ENCODE results near the gene CCDC47. TPM values are rescaled to one million over a fixed set of nuclear protein-coding genes. Genes with fewer than 3 reads are reported as not detected.
A peak's percentile ranks its signal among the peaks of the same experiment; 100 is the strongest.
"Not testable (repeated sequence)": the region's sequence is repeated elsewhere in the genome, so short reads cannot be mapped to it uniquely, and the experiment has no call there.

The CCDC47 gene
- total and polyA plus RNA-seq, 2 donors, result 25.9 to 34.7 TPM

- Histone ChIP-seq H3K9me3 (ENCODE audit: control insufficient read depth in 2 of 2, insufficient read depth in 1 of 2, low read length in 1 of 2) (no peaks in the 10 kb centered on the region), H3K27ac (ENCODE audit: low read depth in 1 of 2, low read length in 1 of 2) (no peak overlapping the region), H3K4me3 (ENCODE audit: low read length in 2 of 2) (no peak overlapping the region), H3K36me3 (ENCODE audit: control insufficient read depth in 2 of 2, insufficient read depth in 2 of 2, low read length in 1 of 2) (peaks cover 0 to 14% of the 10 kb centered on the region in 2 donors), H3K27me3 (ENCODE audit: control insufficient read depth in 2 of 2, insufficient read depth in 1 of 2, low read length in 1 of 2) (no peaks in the 10 kb centered on the region), H3K4me1 (ENCODE audit: control insufficient read depth in 2 of 2, insufficient read depth in 2 of 2, low read length in 2 of 2) (no peaks in the 10 kb centered on the region)
- WGBS, result 96% methylated on average over 2 of the region's 2 CpGs
- no peak for DNase-seq (ENCODE audit: low read depth in 6 of 9, low spot score in 9 of 9)
Observed at GRCh38 chr17:63722403-63722802, 51.0 kb downstream of the CCDC47 start.

DNA sequence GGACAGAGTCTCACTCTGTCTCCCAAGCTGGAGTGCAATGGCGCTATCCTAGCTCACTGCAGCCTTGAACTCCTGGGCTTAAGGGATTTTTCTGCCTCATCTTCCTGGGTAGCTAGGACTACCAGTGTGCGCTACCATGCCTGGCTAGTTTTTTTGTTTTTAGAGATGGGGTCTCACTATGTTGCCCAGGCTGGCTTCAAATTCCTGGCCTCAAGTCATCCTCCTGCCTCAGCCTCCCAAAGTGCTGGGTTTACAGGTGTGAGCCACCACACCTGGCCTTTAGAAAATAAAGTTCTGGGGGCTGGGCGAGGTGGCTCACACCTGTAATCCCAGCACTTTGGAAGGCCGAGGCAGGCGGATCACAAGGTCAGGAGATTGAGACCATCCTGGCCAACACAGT lies 53.2 kb downstream of the CCDC47 start:
- H3K4me3 ChIP-seq (ENCODE audit: low read length in 2 of 2); H3K27me3 ChIP-seq (ENCODE audit: control insufficient read depth in 2 of 2, insufficient read depth in 1 of 2, low read length in 1 of 2); H3K9me3 ChIP-seq (ENCODE audit: control insufficient read depth in 2 of 2, insufficient read depth in 1 of 2, low read length in 1 of 2); H3K4me1 ChIP-seq (ENCODE audit: control insufficient read depth in 2 of 2, insufficient read depth in 2 of 2, low read length in 2 of 2); DNase-seq (ENCODE audit: low read depth in 6 of 9, low spot score in 9 of 9); H3K27ac ChIP-seq (ENCODE audit: low read depth in 1 of 2, low read length in 1 of 2): not testable (repeated sequence)
- WGBS, result 98% methylated on average over 5 of the region's 5 CpGs
- H3K36me3 ChIP-seq (ENCODE audit: control insufficient read depth in 2 of 2, insufficient read depth in 2 of 2, low read length in 1 of 2), result peaks cover 0 to 15% of the 10 kb centered on the region in 2 donors

- Histone ChIP-seq H3K27me3 (ENCODE audit: control insufficient read depth in 2 of 2, insufficient read depth in 1 of 2, low read length in 1 of 2) (no peaks in the 10 kb centered on the region), H3K4me1 (ENCODE audit: control insufficient read depth in 2 of 2, insufficient read depth in 2 of 2, low read length in 2 of 2) (no peaks in the 10 kb centered on the region), H3K4me3 (ENCODE audit: low read length in 2 of 2) (no peak overlapping the region), H3K9me3 (ENCODE audit: control insufficient read depth in 2 of 2, insufficient read depth in 1 of 2, low read length in 1 of 2) (no peaks in the 10 kb centered on the region), H3K36me3 (ENCODE audit: control insufficient read depth in 2 of 2, insufficient read depth in 2 of 2, low read length in 1 of 2) (peaks cover 0 to 18% of the 10 kb centered on the region in 2 donors), H3K27ac (ENCODE audit: low read depth in 1 of 2, low read length in 1 of 2) (no peak overlapping the region)
- 97% methylated on average over 5 of the region's 5 CpGs for WGBS
- DNase-seq (ENCODE audit: low read depth in 6 of 9, low spot score in 9 of 9), result no peak
Observed at GRCh38 chr17:63718988-63719387, 54.4 kb downstream of the CCDC47 start.

- DNase-seq (ENCODE audit: low read depth in 6 of 9, low spot score in 9 of 9), result no peak
- Histone ChIP-seq H3K4me3 (ENCODE audit: low read length in 2 of 2) (no peak overlapping the region), H3K27me3 (ENCODE audit: control insufficient read depth in 2 of 2, insufficient read depth in 1 of 2, low read length in 1 of 2) (no peaks in the 10 kb centered on the region), H3K36me3 (ENCODE audit: control insufficient read depth in 2 of 2, insufficient read depth in 2 of 2, low read length in 1 of 2) (peaks cover 13 to 35% of the 10 kb centered on the region in 2 donors), H3K9me3 (ENCODE audit: control insufficient read depth in 2 of 2, insufficient read depth in 1 of 2, low read length in 1 of 2) (no peaks in the 10 kb centered on the region), H3K4me1 (ENCODE audit: control insufficient read depth in 2 of 2, insufficient read depth in 2 of 2, low read length in 2 of 2) (no peaks in the 10 kb centered on the region), H3K27ac (ENCODE audit: low read depth in 1 of 2, low read length in 1 of 2) (no peak overlapping the region)
- 98% methylated on average over 3 of the region's 3 CpGs for WGBS
Observed at GRCh38 chr17:63716426-63716825, 57.0 kb downstream of the CCDC47 start.

GRCh38 chr17:63714550-63715277 lies 58.7 kb downstream of the CCDC47 start:
- no peaks in the 10 kb centered on the region for H3K9me3 ChIP-seq (ENCODE audit: control insufficient read depth in 2 of 2, insufficient read depth in 1 of 2, low read length in 1 of 2)
- DNase-seq (ENCODE audit: low read depth in 6 of 9, low spot score in 9 of 9), result no peak
- 96% methylated on average over 10 of the region's 10 CpGs for WGBS
- no peaks in the 10 kb centered on the region for H3K4me1 ChIP-seq (ENCODE audit: control insufficient read depth in 2 of 2, insufficient read depth in 2 of 2, low read length in 2 of 2)
- H3K36me3 ChIP-seq (ENCODE audit: control insufficient read depth in 2 of 2, insufficient read depth in 2 of 2, low read length in 1 of 2), result peaks cover 13 to 46% of the 10 kb centered on the region in 2 donors
- H3K4me3 ChIP-seq (ENCODE audit: low read length in 2 of 2), result no peak overlapping the region
- no peaks in the 10 kb centered on the region for H3K27me3 ChIP-seq (ENCODE audit: control insufficient read depth in 2 of 2, insufficient read depth in 1 of 2, low read length in 1 of 2)
- no peak overlapping the region for H3K27ac ChIP-seq (ENCODE audit: low read depth in 1 of 2, low read length in 1 of 2)

DNA sequence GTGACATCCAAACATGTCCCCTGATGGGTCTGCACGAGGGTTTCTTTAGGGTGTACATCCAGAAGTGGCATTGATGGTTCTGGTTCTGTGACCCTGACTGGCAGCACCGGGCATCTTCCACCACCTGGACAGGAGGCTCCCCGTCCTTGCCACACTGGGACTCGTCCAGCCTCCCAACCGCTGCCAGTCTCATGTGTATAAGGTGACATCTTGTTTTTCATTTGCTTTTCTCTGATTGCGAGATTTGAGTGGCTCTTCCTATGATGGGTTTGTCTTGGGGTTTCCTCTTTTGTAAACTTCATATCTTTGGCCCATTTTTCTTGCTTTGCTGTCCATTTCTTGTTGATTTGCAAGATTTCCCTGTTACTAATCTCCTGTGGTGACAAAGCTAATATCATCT lies 64.3 kb downstream of the CCDC47 start:
- DNase-seq (ENCODE audit: low read depth in 6 of 9, low spot score in 9 of 9), result no peak
- no peak overlapping the region for H3K27ac ChIP-seq (ENCODE audit: low read depth in 1 of 2, low read length in 1 of 2)
- H3K4me1 ChIP-seq (ENCODE audit: control insufficient read depth in 2 of 2, insufficient read depth in 2 of 2, low read length in 2 of 2), result peaks cover 12 to 26% of the 10 kb centered on the region in 2 donors

GRCh38 chr17:63707151-63707550 lies 66.2 kb downstream of the CCDC47 start:
- Histone ChIP-seq H3K27ac (ENCODE audit: low read depth in 1 of 2, low read length in 1 of 2) (peak overlapping the region in 1 of 2 donors; percentile 54), H3K9me3 (ENCODE audit: control insufficient read depth in 2 of 2, insufficient read depth in 1 of 2, low read length in 1 of 2) (peaks cover 0 to 3% of the 10 kb centered on the region in 2 donors), H3K4me1 (ENCODE audit: control insufficient read depth in 2 of 2, insufficient read depth in 2 of 2, low read length in 2 of 2) (peaks cover 15 to 40% of the 10 kb centered on the region in 2 donors), H3K36me3 (ENCODE audit: control insufficient read depth in 2 of 2, insufficient read depth in 2 of 2, low read length in 1 of 2) (peaks cover 40 to 73% of the 10 kb centered on the region in 2 donors), H3K4me3 (ENCODE audit: low read length in 2 of 2) (no peak overlapping the region), H3K27me3 (ENCODE audit: control insufficient read depth in 2 of 2, insufficient read depth in 1 of 2, low read length in 1 of 2) (no peaks in the 10 kb centered on the region)
- 93% methylated on average over 11 of the region's 11 CpGs for WGBS
- DNase-seq (ENCODE audit: low read depth in 6 of 9, low spot score in 9 of 9), result no peak

More for the DNA sequence above, 64.3 kb downstream of the CCDC47 start:
- Histone ChIP-seq H3K36me3 (ENCODE audit: control insufficient read depth in 2 of 2, insufficient read depth in 2 of 2, low read length in 1 of 2) (peaks cover 34 to 67% of the 10 kb centered on the region in 2 donors), H3K4me3 (ENCODE audit: low read length in 2 of 2) (no peak overlapping the region), H3K9me3 (ENCODE audit: control insufficient read depth in 2 of 2, insufficient read depth in 1 of 2, low read length in 1 of 2) (peaks cover 0 to 3% of the 10 kb centered on the region in 2 donors), H3K27me3 (ENCODE audit: control insufficient read depth in 2 of 2, insufficient read depth in 1 of 2, low read length in 1 of 2) (no peaks in the 10 kb centered on the region)
- 97% methylated on average over 6 of the region's 6 CpGs for WGBS

DNA sequence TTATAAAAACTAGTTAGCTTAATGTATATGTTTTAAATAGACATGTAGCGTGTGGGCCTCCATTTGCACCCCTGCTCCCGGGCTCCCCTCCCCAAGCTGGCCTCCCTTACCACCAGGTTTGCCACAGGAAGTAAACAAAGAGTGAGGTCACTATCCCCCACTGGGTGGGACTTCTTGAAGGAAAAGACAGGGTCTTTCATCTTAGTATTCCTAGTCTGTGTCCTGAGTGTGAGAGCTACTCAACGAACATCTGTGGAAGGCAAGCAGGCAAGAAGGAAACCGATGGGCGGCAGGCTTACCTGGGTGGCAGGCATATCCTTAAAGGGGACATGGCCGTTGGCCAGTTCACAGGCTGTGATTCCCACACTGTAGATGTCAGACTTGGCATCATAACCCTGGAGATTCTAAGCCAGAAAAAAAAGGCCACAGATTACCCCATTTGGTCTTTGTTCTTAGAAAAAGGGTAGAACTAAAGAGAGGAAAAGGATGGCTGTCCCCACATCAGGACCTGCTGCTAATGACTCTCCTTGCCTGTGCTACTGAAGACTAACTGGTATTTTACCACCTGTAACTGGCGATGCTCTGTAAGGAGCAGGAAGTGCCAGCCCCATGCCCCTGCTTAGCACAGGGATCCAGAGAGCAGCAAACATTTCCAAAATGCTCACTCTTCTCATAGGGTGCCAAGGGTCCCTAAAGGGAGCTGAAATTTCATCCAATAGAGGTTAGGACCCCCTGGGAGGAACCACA lies 66.9 kb downstream of the CCDC47 start:
- peak in 1 of 9 donors; percentile 38 for DNase-seq (ENCODE audit: low read depth in 6 of 9, low spot score in 9 of 9)
- Histone ChIP-seq H3K4me1 (ENCODE audit: control insufficient read depth in 2 of 2, insufficient read depth in 2 of 2, low read length in 2 of 2) (peaks cover 19 to 46% of the 10 kb centered on the region in 2 donors), H3K9me3 (ENCODE audit: control insufficient read depth in 2 of 2, insufficient read depth in 1 of 2, low read length in 1 of 2) (peaks cover 0 to 5% of the 10 kb centered on the region in 2 donors), H3K36me3 (ENCODE audit: control insufficient read depth in 2 of 2, insufficient read depth in 2 of 2, low read length in 1 of 2) (peaks cover 34 to 67% of the 10 kb centered on the region in 2 donors), H3K27me3 (ENCODE audit: control insufficient read depth in 2 of 2, insufficient read depth in 1 of 2, low read length in 1 of 2) (no peaks in the 10 kb centered on the region), H3K4me3 (ENCODE audit: low read length in 2 of 2) (no peak overlapping the region), H3K27ac (ENCODE audit: low read depth in 1 of 2, low read length in 1 of 2) (peak overlapping the region in 1 of 2 donors; percentile 54)
- 68% methylated on average over 7 of the region's 7 CpGs for WGBS

GRCh38 chr17:63705657-63706056 lies 67.7 kb downstream of the CCDC47 start:
- peaks cover 34 to 66% of the 10 kb centered on the region in 2 donors for H3K36me3 ChIP-seq (ENCODE audit: control insufficient read depth in 2 of 2, insufficient read depth in 2 of 2, low read length in 1 of 2)
- WGBS, result 36% methylated on average over 3 of the region's 3 CpGs
- H3K4me1 ChIP-seq (ENCODE audit: control insufficient read depth in 2 of 2, insufficient read depth in 2 of 2, low read length in 2 of 2), result peaks cover 28 to 55% of the 10 kb centered on the region in 2 donors
- no peak overlapping the region for H3K4me3 ChIP-seq (ENCODE audit: low read length in 2 of 2)
- peak in 1 of 9 donors; percentile 34 for DNase-seq (ENCODE audit: low read depth in 6 of 9, low spot score in 9 of 9)
- no peaks in the 10 kb centered on the region for H3K27me3 ChIP-seq (ENCODE audit: control insufficient read depth in 2 of 2, insufficient read depth in 1 of 2, low read length in 1 of 2)
- peaks cover 0 to 13% of the 10 kb centered on the region in 2 donors for H3K9me3 ChIP-seq (ENCODE audit: control insufficient read depth in 2 of 2, insufficient read depth in 1 of 2, low read length in 1 of 2)
- peak overlapping the region; percentile 66 to 71 for H3K27ac ChIP-seq (ENCODE audit: low read depth in 1 of 2, low read length in 1 of 2)

Measured in thymus (tissue), 11 donors.